GM12872 (cell line): ENCODE results near the gene BTBD19.

ENCODE experiments used
- TF ChIP-seq, protein P1 (sequence below): IDR thresholded peaks from 3 replicates; pipeline ENCODE4 v1.5.1; 2011; ENCODE audit warnings: low read depth, mild to moderate bottlenecking, low read length, moderate library complexity; ENCODE audit not compliant: insufficient read depth

The BTBD19 gene

DNA sequence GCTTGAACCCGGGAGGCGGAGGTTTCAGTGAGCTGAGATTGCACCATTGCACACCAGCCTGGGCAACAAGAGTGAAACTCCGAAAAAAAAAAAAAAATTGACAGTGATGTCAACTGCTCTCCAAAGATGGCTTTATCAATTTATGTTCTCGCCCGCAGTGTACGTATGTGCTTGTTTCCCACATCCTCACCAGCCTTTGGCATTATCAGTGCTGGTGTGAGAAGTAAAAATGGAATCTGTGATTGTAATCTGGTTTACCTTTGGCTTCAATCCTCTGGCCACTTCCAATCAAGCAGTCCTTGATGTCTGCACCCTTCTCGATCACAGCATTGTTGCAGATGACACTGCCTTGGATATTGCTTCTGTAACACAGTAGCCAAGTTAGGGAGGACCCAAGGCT lies 49.1 kb downstream of the BTBD19 start:
- TF ChIP-seq, protein P1, sequence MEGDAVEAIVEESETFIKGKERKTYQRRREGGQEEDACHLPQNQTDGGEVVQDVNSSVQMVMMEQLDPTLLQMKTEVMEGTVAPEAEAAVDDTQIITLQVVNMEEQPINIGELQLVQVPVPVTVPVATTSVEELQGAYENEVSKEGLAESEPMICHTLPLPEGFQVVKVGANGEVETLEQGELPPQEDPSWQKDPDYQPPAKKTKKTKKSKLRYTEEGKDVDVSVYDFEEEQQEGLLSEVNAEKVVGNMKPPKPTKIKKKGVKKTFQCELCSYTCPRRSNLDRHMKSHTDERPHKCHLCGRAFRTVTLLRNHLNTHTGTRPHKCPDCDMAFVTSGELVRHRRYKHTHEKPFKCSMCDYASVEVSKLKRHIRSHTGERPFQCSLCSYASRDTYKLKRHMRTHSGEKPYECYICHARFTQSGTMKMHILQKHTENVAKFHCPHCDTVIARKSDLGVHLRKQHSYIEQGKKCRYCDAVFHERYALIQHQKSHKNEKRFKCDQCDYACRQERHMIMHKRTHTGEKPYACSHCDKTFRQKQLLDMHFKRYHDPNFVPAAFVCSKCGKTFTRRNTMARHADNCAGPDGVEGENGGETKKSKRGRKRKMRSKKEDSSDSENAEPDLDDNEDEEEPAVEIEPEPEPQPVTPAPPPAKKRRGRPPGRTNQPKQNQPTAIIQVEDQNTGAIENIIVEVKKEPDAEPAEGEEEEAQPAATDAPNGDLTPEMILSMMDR = no peak

- TF ChIP-seq, protein P1 = no peak
Observed at GRCh38 chr1:44860331-44860730, 52.0 kb downstream of the BTBD19 start.

GRCh38 chr1:44860891-44861425 lies 52.6 kb downstream of the BTBD19 start:
- TF ChIP-seq, protein P1 = no peak

DNA sequence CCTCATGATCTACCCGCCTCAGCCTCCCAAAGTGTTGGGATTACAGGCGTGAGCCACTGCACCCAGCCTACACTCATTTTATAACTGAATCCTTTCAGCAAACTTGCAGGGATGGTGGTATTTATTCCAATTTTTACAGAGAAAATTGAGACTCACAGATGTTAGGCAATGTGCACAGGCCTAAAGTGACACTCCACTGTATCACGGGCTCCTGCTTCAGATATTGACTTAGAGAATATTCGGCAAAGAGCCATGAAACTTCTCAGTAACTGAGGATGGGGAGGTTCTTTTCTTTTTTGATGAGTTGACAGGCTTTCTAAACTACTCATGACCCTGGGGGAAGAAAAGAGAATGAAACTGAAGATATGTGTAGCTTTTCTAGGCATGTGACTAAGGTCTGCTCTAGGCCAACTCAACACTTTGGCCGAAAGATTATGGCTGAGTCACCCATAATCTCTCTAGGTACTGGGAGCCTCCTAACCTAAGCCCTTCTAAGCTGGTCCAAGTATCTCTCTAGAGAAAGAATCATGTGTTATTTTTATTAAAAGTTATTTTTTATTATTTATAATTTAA lies 54.6 kb downstream of the BTBD19 start:
- TF ChIP-seq, protein P1 = no peak
